CD4-positive, alpha-beta T cell treated with Interleukin-15 for 1 hour (primary cell): ENCODE data around the gene DOK7.

Source experiments
- DNase-seq: peaks from one replicate; pipeline ENCODE4 v3.0.0-alpha.2; 2020

DOK7 gene

DNA sequence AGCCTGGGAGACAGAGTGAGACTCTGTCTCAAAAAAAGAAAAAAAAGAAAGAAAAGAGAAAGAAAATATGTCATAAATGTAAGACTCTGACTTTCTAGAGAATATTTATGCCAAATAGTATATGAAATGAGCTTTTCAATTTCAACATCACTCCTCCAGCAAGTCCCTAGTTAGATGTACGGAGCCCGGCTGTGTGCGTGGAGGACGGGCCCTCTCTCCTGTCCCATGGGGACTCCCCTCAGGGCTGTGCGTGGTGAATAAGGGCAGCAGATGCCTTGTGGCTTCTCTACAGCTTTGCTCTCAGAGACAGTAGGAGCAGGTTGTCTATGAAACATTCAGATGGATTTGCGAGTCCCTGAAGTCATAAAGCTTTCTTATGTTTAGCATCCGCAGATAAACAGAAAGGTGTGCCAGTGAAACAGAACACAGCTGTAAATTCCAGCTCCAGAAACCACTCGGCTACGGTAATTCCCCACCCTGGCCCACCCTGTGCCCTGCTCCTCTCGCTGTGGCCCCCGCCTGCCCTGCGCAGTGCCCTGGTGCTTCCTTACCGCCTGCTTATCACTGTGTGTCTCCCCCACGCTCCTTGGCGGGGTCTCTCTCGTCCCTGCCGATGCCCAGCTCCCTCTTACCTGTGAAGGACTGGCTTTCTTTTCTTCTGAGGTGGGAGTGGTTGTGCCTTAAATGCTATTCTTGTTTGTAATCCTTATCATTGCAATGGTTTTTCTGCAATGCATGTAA, 35.2 kb upstream of the DOK7 start:
- DNase-seq: no peak

DNA sequence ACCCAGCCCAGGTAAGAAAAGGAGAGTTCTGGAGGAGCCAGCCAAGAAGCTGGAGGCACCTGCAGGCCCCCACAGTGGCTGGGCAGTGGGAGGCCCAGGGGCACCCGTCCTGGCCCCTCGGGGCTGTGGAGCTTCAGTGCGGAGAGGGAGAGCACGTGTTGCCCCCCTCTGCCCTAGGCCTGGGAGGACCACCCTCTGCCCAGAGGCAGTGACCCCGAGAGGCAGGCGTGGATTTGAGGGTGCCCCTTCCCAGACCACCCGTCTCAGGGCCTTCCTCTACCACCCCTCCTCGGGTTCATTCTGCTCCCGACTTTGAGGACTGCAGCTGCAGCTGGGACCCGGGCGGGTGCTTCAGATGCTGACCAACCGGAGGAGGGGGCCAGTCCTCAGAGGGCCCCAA, 33.5 kb upstream of the DOK7 start:
- DNase-seq: no peak

DNA sequence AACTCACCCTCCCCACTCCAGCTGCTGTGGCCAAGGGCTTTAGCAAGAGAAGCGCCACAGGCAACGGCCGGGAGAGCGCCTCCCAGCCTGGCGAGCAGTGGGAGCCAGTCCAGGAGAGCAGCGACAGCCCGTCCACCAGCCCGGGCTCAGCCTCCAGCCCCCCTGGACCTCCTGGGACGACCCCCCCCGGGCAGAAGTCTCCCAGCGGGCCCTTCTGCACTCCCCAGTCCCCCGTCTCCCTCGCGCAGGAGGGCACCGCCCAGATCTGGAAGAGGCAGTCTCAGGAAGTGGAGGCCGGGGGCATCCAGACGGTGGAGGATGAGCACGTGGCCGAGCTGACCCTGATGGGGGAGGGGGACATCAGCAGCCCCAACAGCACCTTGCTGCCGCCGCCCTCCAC, 32.6 kb upstream of the DOK7 start:
- no peak for DNase-seq

DNA sequence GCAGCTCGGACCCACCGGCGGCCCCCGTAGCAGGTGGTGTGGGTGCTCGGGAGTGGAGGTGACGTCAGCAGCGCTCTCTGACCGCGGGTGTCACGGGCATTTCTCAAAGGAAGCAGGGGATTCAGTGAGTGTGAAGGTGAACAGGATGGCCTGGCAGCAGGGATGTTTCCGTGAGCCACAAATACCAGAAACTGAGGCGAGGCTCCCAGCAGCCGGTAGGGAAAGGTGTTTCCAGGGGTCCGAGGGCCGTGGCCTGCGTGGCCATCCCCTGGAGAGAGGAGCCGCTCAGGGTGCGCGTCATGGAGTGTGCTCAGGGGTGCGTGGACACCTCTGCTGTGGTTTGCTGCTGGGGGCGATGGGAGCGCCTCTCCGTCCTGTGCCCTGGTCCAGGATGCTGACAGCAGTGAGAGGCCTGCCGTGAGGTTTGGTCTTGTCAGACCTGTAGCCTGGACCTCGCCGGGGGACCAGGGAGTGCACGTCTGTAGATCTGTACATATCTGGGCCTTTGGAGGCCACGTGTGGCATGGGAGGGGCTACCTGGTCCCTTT, 31.6 kb upstream of the DOK7 start:
- no peak for DNase-seq

DNA sequence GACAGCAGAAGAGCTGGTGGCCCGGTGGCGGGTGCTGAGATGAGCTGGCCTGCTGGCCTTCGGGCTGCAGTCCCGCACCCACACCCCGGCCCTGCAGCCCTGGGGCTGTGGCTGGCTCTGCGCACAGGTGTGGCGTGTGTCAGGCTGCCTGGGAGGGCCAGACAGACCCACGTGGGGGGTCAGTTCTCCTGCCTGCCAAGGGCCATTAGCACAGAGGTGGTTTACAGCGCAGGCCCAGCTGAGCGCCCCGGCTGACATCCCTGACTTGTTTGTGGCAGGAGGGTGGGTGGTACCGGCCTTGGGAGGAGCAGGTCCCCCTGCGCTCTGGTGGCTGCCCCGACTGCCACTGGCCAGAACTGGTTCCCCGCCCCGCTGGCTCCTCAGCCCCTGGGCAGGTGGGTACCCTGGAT, 30.7 kb upstream of the DOK7 start:
- no peak for DNase-seq

DNA sequence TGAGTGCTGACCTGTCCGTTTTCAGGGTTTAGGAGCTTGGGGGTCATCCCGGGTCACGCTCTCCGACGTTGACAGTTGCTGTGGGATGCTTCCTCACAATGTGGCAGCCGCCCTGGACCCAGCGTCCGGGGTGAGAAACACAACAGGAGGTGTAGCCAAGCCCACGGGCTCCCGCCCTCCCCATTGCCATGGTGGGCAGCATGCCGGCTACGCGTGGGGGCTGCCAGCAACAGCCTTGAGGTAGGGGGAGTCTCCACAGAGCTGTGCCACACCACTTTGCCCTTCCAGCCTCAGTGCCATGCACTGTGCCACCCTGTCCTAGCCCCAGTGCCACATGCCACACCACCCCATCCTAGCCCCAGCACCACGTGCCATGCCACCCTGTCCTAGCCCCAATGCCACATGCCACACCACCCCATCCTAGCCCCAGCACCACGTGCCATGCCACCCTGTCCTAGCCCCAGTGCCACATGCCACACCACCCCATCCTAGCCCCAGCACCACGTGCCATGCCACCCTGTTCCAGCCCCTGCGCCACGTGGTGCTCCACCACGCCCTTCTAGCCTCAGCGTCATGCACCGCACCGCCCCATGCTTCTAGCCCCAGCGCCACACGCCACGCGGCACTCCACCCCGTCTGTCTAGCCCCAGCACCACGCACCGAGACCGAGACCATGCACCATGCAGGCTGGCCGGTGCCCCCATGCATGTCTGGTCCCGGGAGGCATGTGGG, 29.8 kb upstream of the DOK7 start:
- DNase-seq: no peak

DNA sequence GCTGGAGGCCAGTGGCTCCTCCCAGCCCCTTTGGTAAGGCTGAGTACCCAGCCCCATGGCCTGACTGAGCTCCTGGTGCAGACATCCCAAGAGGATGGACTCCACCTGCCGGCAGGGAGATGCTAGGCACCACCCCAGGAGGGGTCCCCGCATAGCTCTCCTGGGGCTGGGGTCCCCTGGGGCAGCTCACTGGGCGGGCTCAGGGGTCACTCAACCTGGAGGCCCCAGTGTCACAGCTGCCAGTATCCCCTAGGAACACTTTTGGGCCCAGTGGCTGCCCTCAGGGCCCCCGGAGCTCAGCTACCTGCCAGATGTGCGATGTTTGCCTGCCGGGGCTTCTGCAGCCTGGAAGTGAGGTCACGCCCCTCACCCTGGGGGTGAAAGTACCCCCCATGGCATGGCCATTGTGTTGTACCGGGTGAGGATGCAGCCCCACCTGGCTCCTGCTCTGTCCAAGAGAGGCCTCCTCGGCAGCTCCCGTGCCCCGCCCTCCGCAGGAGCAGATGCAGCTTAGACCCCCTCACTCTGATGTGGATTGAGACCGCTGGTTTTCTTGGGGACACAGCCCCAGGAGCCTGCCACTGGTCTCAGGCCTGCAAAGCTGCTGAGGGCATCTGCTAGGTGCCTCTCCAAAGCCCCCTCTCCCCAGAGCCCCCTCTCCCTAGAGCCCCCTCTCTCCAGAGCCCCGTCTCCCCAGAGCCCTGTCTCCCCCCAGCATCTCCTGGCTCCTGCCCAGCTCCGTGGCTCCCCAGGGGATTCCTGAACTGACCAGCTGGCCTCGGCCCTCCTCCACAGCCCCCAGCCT, 28.0 kb upstream of the DOK7 start:
- no peak for DNase-seq

DNA sequence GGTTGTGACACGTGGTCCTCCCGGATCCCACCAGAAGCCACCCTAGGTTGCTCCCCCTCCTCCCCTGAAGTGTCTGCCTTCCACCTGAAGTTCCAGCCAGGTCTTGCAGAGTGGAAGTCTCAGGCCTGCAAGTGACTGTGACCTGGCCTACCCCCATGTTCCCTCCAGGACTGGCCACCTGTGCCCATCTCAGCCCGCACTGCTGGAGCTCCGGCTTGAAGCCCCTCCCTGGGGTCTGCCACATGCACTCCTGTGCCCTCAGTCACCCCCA, 27.5 kb upstream of the DOK7 start:
- DNase-seq: no peak

DNA sequence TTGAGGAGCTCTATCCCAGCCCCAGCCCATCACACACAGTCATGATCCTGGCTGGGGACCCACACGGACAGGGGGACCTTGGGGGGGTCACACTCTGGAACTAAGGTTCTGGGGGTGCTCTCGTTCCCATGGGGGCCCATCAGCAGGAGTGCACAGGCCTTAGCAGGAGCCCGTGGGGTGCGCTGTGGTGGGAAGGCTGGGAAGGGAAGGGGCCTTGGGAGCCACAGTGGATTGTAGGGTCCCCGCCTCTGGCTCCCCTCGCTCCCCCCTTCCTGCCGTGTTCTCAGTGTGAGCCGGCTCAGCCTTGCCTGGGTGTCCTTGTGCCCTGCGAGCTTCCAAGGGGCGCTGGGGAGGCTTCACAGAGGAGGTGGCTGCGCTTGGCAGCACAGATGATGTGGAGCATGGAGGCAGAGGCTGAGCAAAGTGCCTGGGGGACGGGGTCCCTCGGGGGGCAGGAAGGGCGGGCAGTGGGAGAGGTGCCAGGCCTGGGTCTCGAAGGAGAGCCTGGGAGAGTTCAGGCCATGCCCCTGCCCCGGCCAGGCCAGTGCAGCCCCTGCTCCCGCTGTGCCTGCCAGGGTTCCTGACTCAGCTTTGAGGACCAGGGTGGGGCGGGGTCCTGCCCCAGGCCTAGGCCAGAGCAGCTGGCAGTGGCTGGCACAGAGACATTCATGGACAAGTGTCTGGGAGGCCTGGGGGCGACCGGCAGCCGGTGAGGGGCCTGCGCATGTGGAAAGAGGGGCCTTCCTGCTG, 26.9 kb upstream of the DOK7 start:
- no peak for DNase-seq

DNA sequence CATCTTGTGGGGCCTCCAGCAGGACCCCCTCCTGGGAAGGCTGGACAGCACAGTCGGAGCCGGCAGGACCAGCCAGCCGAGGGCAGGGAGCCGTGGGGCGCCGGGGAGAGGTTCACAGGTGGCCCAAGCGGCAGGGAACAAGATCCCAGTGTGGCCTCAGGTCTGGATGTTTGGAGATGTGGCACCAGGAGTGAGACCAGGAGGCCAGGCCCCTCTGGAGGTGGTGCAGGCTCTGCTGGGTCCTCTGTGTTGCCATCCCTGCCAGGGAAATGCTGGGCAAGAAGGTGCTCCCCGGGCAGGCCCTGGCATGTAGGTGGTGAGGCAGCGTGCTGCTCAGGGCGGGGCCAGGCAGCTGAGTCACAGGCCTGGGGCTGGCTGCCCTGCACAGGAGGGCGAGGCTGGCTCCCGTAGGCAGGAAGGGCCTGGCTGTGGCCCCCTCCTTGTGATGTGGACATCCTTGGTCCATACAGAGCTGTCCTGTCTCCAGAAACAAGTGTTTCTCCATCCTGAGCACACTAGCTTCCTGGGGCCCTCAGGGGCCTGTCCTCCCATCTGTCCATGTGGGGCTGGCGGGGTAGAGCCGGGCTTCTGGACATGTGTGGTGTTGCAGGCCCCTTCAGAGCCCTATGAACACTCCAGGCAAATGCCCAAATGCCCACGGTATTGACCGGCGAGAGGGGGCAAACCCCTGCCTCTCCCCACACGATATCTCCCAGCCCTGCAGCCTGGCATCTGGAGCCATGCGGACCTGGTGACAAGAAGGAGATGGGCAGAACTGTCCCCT, 26.1 kb upstream of the DOK7 start:
- DNase-seq: peak; percentile 24

DNA sequence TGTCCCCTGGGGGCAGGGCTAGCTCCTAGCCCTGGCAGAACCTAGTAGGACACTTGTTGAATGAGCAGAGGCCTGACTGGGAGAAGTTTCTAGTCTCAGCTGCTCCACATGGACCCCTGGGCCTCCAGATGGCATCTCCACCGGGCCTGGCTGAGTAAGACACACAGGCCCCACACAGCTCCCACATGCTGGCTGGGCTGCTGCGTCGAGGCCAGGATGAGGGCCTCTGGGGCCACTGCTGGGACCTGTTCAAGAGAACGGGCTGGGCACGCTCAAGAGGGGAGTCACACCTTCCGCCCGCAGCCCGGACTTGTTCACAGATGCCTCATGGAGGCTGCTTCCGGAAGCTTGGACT, 25.5 kb upstream of the DOK7 start:
- no peak for DNase-seq

DNA sequence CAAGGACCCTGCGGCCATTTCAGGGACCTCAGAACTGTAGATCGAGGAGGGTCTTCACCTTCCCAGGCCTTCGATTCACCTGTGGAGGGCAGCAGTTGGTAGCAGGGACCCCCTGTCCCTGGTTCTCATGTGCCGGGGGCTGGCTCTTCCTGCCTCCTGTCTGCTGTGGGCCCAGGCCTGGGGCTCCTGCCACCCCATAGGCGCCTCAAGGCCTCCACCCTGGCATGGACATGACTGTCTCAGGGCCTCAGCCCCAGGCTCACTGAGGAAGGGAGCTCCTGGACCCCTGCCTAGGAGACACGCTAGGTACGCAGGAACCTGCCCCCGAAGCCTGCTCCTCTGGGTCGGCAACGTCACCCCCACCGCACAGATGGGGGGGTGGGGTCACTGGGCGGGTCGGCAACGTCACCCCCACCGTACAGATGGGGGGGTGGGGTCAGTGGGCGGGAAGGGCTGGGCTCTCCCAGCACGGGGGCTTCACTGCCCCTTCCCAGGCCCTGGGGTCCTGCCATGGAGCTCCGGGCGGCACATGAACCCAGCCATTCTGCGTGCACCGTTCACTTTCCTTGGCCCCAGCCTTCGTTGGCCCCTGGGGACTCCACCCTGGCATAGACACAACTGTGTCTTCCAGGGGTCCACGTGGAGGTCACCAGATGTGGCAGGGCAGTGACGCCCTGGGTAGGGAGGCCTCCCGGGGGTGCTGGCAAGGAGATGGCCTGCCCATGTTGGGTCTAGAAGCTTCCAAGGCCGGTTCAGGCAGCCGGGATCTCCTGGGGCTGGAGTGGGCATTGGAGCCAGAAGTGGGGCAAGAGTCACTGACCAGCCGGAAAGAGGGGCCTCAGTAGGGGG, 24.9 kb upstream of the DOK7 start:
- DNase-seq: no peak

DNA sequence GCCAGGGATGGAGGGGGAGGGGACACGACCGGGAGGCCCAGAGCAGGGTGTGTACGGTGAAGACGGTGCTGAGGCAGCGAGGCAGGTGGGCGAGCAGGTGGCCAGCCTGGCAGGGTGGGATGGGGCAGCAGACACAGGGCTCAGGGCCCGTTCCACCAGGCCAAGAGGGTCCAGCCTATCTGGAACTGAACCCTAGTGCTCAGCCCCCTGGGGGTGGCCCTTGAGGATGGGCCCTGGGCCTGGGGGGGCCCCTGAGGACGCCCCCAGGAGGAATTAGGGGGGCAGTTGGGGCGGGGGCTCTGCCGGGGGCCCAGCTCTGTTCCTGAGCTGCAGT, 24.3 kb upstream of the DOK7 start:
- DNase-seq: no peak

DNA sequence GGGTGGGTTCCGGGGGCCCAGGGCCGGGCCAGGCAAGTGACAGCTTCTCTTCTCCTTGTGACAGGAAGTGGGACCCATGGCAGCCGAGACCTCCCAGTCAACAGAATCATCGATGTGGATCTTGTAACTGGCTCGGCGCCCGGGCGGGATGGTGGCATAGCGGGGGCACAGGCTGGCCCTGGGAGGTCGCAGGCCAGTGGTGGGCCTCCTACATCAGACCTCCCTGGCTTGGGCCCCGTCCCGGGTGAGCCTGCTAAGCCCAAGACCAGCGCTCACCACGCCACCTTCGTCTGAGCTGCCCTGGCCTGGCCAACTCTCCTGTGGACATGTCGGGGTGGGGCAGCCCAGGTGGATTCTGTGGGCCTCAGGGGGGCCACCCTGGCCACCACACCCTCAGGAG, 23.7 kb upstream of the DOK7 start:
- DNase-seq: no peak

DNA sequence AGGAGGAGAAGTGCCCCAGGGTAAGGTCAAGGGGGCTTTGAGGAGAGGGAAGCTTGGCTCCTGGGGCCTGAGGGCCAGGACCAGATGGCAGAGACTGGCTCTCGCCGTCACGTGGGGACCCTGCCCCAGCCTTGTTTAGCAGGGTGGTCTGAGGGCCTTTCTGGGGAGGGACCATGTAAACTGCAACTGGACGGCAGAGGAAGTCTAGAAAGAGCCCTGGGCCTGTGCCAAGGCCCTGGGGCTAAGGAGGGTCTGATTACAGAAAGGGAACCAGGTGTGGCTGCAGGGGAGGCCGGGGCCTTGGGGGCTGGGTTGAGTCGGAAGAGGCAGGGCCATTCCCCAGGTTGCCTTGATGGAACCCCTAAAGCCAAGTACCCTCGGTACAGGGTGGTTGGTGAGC, 23.1 kb upstream of the DOK7 start:
- no peak for DNase-seq

DNA sequence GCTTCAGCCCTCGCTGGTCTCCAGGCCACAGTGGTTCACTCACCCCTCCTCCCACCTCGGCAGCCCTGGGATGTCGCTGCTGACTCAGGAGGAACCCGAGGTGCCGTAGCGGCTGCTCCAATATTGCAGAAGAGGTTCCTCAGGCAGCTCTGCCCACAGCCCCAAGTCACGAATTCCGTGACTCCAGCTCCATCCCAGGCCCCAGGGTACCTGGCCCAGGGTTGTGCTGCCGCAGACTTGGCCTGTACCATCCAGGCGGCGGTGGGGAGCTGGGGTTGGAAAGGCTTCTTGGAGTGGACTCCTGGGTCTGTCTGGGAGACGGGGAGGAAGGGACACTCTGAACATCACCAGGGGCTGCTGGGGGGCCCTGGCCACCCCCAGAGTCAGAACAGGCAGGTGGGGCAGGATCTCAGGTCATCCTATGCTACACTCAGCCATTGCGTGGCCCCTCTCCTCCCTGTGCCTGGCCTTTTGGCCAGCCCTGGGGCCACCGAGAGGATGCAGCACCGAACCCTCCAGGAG, 22.1 kb upstream of the DOK7 start:
- DNase-seq: no peak

DNA sequence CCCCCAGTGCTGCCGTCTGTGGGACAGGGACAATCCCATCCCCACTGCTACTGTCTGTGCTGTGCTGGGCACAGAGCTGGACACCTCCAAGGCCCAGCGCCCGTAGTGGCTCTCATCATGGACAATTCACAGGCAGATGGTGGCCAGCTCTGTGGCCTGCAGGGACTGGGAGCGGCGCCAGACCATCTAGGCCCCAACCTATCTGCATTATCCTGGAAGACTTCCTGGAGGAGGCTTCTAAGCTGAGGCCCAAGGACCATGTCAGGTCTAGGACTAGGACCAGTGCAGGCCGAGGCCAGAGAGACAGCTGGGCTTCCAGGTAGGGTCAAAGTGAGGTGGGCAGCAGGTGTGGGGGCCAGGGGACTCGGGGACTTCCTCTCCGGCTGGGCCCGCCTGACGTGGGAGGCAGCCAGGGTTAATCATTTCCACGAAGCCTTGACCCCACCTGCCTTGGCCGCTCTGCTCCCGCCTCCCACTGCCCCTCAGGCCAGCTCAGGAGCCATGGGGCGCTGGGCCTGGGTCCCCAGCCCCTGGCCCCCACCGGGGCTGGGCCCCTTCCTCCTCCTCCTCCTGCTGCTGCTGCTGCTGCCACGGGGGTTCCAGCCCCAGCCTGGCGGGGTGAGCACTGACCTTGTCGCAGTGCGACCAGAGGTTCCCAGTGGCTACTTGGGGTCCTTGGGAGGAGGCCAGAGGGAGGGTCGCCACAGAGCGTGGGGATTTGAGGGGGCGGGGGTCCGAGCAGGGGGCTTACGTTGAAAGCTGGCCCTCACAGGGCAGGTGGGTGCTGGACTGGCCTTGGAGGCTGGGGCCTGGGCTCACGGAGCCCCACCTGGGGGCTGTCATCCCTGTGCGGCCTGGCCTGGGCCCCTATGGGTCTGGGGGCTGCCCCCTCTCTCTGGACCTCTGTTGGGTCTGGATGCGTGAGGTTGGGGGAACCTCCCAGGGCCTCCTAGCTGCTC, 21.3 kb upstream of the DOK7 start, which contains the start of gene HGFAC:
TSS of gene HGFAC (plus strand) at position 468 of the 959 bp plus-strand sequence. CDS start at position 502, 34 bp downstream.
- no peak for DNase-seq

DNA sequence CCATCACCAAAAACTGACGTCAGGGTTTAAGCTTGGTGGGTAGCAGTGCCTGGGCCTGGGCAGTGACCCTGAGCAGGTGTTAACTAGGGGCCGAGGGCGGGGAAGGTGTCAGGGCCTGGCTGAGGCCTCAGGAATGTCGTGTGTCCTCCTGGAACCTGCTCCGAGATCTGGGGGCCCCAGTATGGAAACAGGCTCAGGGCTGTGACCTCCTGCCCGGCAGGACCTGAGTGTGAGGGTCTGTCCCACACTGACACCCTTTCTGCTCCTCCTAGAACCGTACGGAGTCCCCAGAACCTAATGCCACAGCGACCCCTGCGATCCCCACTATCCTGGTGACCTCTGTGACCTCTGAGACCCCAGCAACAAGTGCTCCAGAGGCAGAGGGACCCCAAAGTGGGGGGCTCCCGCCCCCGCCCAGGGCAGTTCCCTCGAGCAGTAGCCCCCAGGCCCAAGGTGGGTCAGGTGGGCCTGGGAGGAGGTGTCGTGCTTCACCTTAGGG, 20.6 kb upstream of the DOK7 start:
- DNase-seq: no peak

DNA sequence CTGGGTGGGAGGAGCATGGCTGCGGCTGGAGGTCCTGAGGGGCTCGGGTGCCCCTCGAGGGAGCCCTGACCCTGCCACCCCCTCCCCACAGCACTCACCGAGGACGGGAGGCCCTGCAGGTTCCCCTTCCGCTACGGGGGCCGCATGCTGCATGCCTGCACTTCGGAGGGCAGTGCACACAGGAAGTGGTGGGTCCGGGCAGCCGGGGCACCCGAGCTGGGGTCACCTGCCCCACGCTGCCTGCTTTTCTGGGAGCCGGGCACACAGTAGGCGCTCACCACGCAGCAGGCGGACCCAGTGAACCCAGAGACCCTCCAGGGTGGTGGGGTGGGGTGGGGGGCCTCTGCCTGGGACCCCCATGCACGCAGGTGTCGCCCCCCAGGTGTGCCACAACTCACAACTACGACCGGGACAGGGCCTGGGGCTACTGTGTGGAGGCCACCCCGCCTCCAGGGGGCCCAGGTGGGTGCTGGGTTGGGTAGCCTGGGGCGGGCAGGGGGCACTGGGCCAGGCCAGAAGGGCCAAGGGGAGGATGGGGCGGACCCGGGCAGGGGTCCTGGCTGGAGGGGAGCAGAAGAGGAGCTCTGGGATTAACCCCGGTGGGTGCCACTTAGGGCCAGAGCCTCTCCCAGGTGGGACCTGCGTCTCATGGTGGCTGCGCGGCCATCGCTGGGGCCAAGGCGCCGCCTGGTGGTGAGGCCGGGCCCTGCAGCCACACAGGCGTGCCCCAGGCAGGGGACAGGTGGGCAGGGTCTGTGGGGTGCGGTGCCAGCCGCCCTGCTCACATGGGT, 20.0 kb upstream of the DOK7 start:
- peak; percentile 41 for DNase-seq
